Common myeloid progenitor, CD34-positive (primary cell): ENCODE results near the gene DUSP5.
"Not testable (repeated sequence)": the region's sequence is repeated elsewhere in the genome, so short reads cannot be mapped to it uniquely, and the experiment has no call there.

ENCODE experiments used
- CTCF ChIA-PET: fragments of 350-600 bp; sonication (Branson Sonifier 250); formaldehyde crosslinking; loops from one replicate; lab custom pipeline; 2021; ENCODE audit warnings: antibody characterized with exemption; lab: Charles Lee
- POLR2A ChIA-PET: fragments of 350-600 bp; sonication (Branson Sonifier 250); formaldehyde crosslinking; loops from one replicate; lab custom pipeline; 2021; ENCODE audit warnings: antibody characterized with exemption; lab: Charles Lee
- DNase-seq, 3 donors: peaks; one replicate each; pipeline versions ENCODE4 v3.0.0 to v3.0.0-alpha.2; 2013
- H3K27ac ChIP-seq, 2 experiments: 1 replicate in 1 of 2; 2 replicates in 1 of 2; pipeline ENCODE4 v1.7.0; 2013; ENCODE audit warnings: inconsistent platforms in 2 of 2, low read length in 2 of 2, mild to moderate bottlenecking in 2 of 2, low read depth in 1 of 2, moderate library complexity in 1 of 2; ENCODE audit not compliant: severe bottlenecking in 2 of 2, insufficient read depth in 1 of 2, poor library complexity in 1 of 2
- H3K27me3 ChIP-seq, 5 experiments: replicated peaks in 2 of 5; 1 replicate in 3 of 5; 2 replicates in 2 of 5; pipeline versions ENCODE4 v1.6.1 to v1.7.0; 2013; ENCODE audit warnings: low read length in 4 of 5, mild to moderate bottlenecking in 2 of 5, moderate library complexity in 2 of 5, inconsistent platforms in 1 of 5; ENCODE audit not compliant: insufficient read depth in 5 of 5, control insufficient read depth in 4 of 5
- H3K36me3 ChIP-seq, 4 experiments: 1 replicate in 2 of 4; 2 replicates in 2 of 4; pipeline versions ENCODE4 v1.6.1 to v1.7.0; 2013; ENCODE audit warnings: low read length in 3 of 4, control low read depth in 1 of 4, mild to moderate bottlenecking in 1 of 4; ENCODE audit not compliant: control insufficient read depth in 4 of 4, insufficient read depth in 4 of 4
- H3K4me1 ChIP-seq, 4 experiments: 1 replicate in 3 of 4; 2 replicates in 1 of 4; pipeline versions ENCODE4 v1.6.1 to v1.7.1; 2013; ENCODE audit warnings: low read length in 3 of 4, mild to moderate bottlenecking in 3 of 4, control low read depth in 1 of 4, inconsistent platforms in 1 of 4, moderate library complexity in 1 of 4; ENCODE audit not compliant: control insufficient read depth in 4 of 4, insufficient read depth in 4 of 4; ENCODE audit errors: control extremely low read depth in 1 of 4
- H3K4me3 ChIP-seq, 7 experiments: 1 replicate in 4 of 7; 2 replicates in 3 of 7; pipeline versions ENCODE4 v1.5.1 to v1.7.0; 2013; ENCODE audit warnings: mild to moderate bottlenecking in 7 of 7, low read length in 6 of 7, moderate library complexity in 6 of 7, inconsistent platforms in 2 of 7, low read depth in 2 of 7, control low read depth in 1 of 7; ENCODE audit not compliant: insufficient read depth in 4 of 7, control insufficient read depth in 1 of 7; ENCODE audit errors: extremely low read depth in 1 of 7
- H3K9me3 ChIP-seq, 5 experiments: 1 replicate in 4 of 5; 2 replicates in 1 of 5; pipeline versions ENCODE4 v1.6.1 to v1.7.1; 2013; ENCODE audit warnings: low read length in 4 of 5, mild to moderate bottlenecking in 2 of 5, inconsistent platforms in 1 of 5, low read depth in 1 of 5, moderate library complexity in 1 of 5; ENCODE audit not compliant: control insufficient read depth in 4 of 5, insufficient read depth in 2 of 5; ENCODE audit errors: control extremely low read depth in 1 of 5
- WGBS: methylation state at CpG from one replicate; pipeline ENCODE4 v1.1.5; 2013; ENCODE audit not compliant: insufficient coverage; 5-methylcytosine and 5-hydroxymethylcytosine counted together

DUSP5 gene

GRCh38 chr10:110527731-110528171, 30.0 kb downstream of the DUSP5 start:
- Histone ChIP-seq H3K27me3 (peaks cover 0 to 11% (median 5%) of the 10 kb centered on the region in 5 experiments), H3K4me1 (peaks cover 0 to 21% (median 4%) of the 10 kb centered on the region in 4 experiments), H3K4me3 (no peak overlapping the region), H3K9me3 (no peaks in the 10 kb centered on the region), H3K27ac (no peak overlapping the region), H3K36me3 (no peaks in the 10 kb centered on the region)
- WGBS: 88% methylated on average over 9 of the region's 9 CpGs
- DNase-seq: no peak
- CTCF ChIA-PET: interaction anchor here (1.0 kb wide), 1 partner anchor 21 kb away, joined by 3 read pairs; no protein-coding TSS in a partner anchor
- POLR2A ChIA-PET: no interaction called here

- Histone ChIP-seq H3K4me3 (no peak overlapping the region), H3K27me3 (peaks cover 0 to 11% (median 5%) of the 10 kb centered on the region in 5 experiments), H3K9me3 (no peaks in the 10 kb centered on the region), H3K4me1 (peaks cover 0 to 28% (median 4%) of the 10 kb centered on the region in 4 experiments), H3K36me3 (no peaks in the 10 kb centered on the region), H3K27ac (no peak overlapping the region)
- CTCF ChIA-PET: interaction anchor here (1.0 to 1.2 kb wide), 2 partner anchors 18 to 22 kb away, joined by 3 read pairs; no protein-coding TSS in a partner anchor
- POLR2A ChIA-PET: no interaction called here
- DNase-seq: no peak
- WGBS: 95% methylated on average over 4 of the region's 5 CpGs
Observed at GRCh38 chr10:110528224-110528996, 30.7 kb downstream of the DUSP5 start.

GRCh38 chr10:110528997-110529524, 31.4 kb downstream of the DUSP5 start:
- H3K27ac ChIP-seq, H3K36me3 ChIP-seq, H3K4me3 ChIP-seq, H3K9me3 ChIP-seq, POLR2A ChIA-PET: not testable (repeated sequence)
- H3K27me3 ChIP-seq: peaks cover 0 to 11% (median 5%) of the 10 kb centered on the region in 5 experiments
- CTCF ChIA-PET: interaction anchor here (1.2 kb wide), 1 partner anchor 18 kb away, joined by 3 read pairs; no protein-coding TSS in a partner anchor
- WGBS: 100% methylated on average over 5 of the region's 8 CpGs
- DNase-seq: peak in 1 of 3 donors; percentile 16
- peaks cover 0 to 30% (median 4%) of the 10 kb centered on the region in 4 experiments for H3K4me1 ChIP-seq

GRCh38 chr10:110529596-110530011, 31.9 kb downstream of the DUSP5 start:
- no peak for DNase-seq
- CTCF ChIA-PET: interaction anchor here (1.2 kb wide), 1 partner anchor 17 kb away, joined by 3 read pairs; no protein-coding TSS in a partner anchor
- Histone ChIP-seq H3K4me3 (no peak overlapping the region), H3K36me3 (no peaks in the 10 kb centered on the region), H3K27me3 (peaks cover 0 to 11% (median 5%) of the 10 kb centered on the region in 5 experiments), H3K9me3 (no peaks in the 10 kb centered on the region), H3K27ac (no peak overlapping the region), H3K4me1 (peaks cover 0 to 36% (median 4%) of the 10 kb centered on the region in 4 experiments)
- POLR2A ChIA-PET: no interaction called here
- 95% methylated on average over 5 of the region's 6 CpGs for WGBS

GRCh38 chr10:110530131-110530831, 32.6 kb downstream of the DUSP5 start:
- 26% methylated on average over 20 of the region's 35 CpGs for WGBS
- ChIA-PET POLR2A (no interaction called here), CTCF (no interaction called here)

GRCh38 chr10:110531687-110532086, 34.0 kb downstream of the DUSP5 start:
- WGBS: 100% methylated on average over 1 of the region's 2 CpGs

More at GRCh38 chr10:110530131-110530831, 32.6 kb downstream of the DUSP5 start:
- peaks cover 0 to 11% (median 5%) of the 10 kb centered on the region in 5 experiments for H3K27me3 ChIP-seq
- H3K36me3 ChIP-seq: no peaks in the 10 kb centered on the region
- no peak overlapping the region for H3K27ac ChIP-seq
- peaks cover 0 to 41% (median 4%) of the 10 kb centered on the region in 4 experiments for H3K4me1 ChIP-seq
- H3K9me3 ChIP-seq: no peaks in the 10 kb centered on the region
- no peak for DNase-seq
- H3K4me3 ChIP-seq: peak overlapping the region in 1 of 7 experiments; percentile 19

More at GRCh38 chr10:110531687-110532086, 34.0 kb downstream of the DUSP5 start:
- Histone ChIP-seq H3K4me1 (peaks cover 4 to 51% (median 14%) of the 10 kb centered on the region in 4 experiments), H3K4me3 (no peak overlapping the region), H3K27ac (no peak overlapping the region), H3K27me3 (peaks cover 0 to 11% (median 5%) of the 10 kb centered on the region in 5 experiments), H3K9me3 (no peaks in the 10 kb centered on the region), H3K36me3 (no peaks in the 10 kb centered on the region)
- POLR2A ChIA-PET: no interaction called here
- no peak for DNase-seq
- CTCF ChIA-PET: interaction anchor here (0.6 to 1.5 kb wide), 3 partner anchors 16 to 89 kb away, joined by 3 to 4 read pairs (median 3); no protein-coding TSS in a partner anchor
